ENCODE results near the gene HNRNPK. TPM values are rescaled to one million over a fixed set of nuclear protein-coding genes. Genes with fewer than 3 reads are reported as not detected.

The HNRNPK gene
- total RNA-seq, 1 donor from 2014 or later = 512 TPM

- no peak for DNase-seq (ENCODE audit: extremely low spot score, unreplicated experiment)
- H3K27ac Mint-ChIP-seq (ENCODE audit: unreplicated experiment) = peak overlapping the region; percentile 80
- H3K4me3 Mint-ChIP-seq (ENCODE audit: unreplicated experiment) = peak overlapping the region; percentile 57
- TF ChIP-seq CTCF (IDR thresholded peaks at IDR 0.05) = no peak
- peaks cover 20% of the 10 kb centered on the region for H3K4me1 Mint-ChIP-seq (ENCODE audit: unreplicated experiment)
- no peaks in the 10 kb centered on the region for H3K27me3 Mint-ChIP-seq (ENCODE audit: unreplicated experiment)
- H3K9me3 Mint-ChIP-seq (ENCODE audit: unreplicated experiment) = no peaks in the 10 kb centered on the region
- H3K36me3 Mint-ChIP-seq (ENCODE audit: unreplicated experiment) = peaks cover 10% of the 10 kb centered on the region
Measured at GRCh38 chr9:84002344-84002743, 22.3 kb upstream of the HNRNPK start.

GRCh38 chr9:84001621-84002020 is 21.6 kb upstream of the HNRNPK start:
- TF ChIP-seq CTCF (IDR thresholded peaks at IDR 0.05) = no peak
- Mint-ChIP-seq H3K4me3 (ENCODE audit: unreplicated experiment) (no peak overlapping the region), H3K27ac (ENCODE audit: unreplicated experiment) (peak overlapping the region; percentile 80), H3K4me1 (ENCODE audit: unreplicated experiment) (peaks cover 20% of the 10 kb centered on the region), H3K36me3 (ENCODE audit: unreplicated experiment) (peaks cover 10% of the 10 kb centered on the region), H3K27me3 (ENCODE audit: unreplicated experiment) (no peaks in the 10 kb centered on the region), H3K9me3 (ENCODE audit: unreplicated experiment) (no peaks in the 10 kb centered on the region)
- no peak for DNase-seq (ENCODE audit: extremely low spot score, unreplicated experiment)

- Mint-ChIP-seq H3K27ac (ENCODE audit: unreplicated experiment) (peak overlapping the region; percentile 78), H3K9me3 (ENCODE audit: unreplicated experiment) (no peaks in the 10 kb centered on the region), H3K27me3 (ENCODE audit: unreplicated experiment) (no peaks in the 10 kb centered on the region), H3K4me1 (ENCODE audit: unreplicated experiment) (peaks cover 20% of the 10 kb centered on the region), H3K36me3 (ENCODE audit: unreplicated experiment) (peaks cover 10% of the 10 kb centered on the region), H3K4me3 (ENCODE audit: unreplicated experiment) (no peak overlapping the region)
- DNase-seq (ENCODE audit: extremely low spot score, unreplicated experiment) = no peak
- no peak for TF ChIP-seq CTCF (IDR thresholded peaks at IDR 0.05)
Measured at GRCh38 chr9:84000186-84000585, 20.2 kb upstream of the HNRNPK start.

- H3K36me3 Mint-ChIP-seq (ENCODE audit: unreplicated experiment) = peaks cover 10% of the 10 kb centered on the region
- no peak overlapping the region for H3K4me3 Mint-ChIP-seq (ENCODE audit: unreplicated experiment)
- H3K9me3 Mint-ChIP-seq (ENCODE audit: unreplicated experiment) = no peaks in the 10 kb centered on the region
- H3K27me3 Mint-ChIP-seq (ENCODE audit: unreplicated experiment) = no peaks in the 10 kb centered on the region
- peaks cover 20% of the 10 kb centered on the region for H3K4me1 Mint-ChIP-seq (ENCODE audit: unreplicated experiment)
- peak overlapping the region; percentile 71 for H3K27ac Mint-ChIP-seq (ENCODE audit: unreplicated experiment)
- TF ChIP-seq CTCF (IDR thresholded peaks at IDR 0.05) = no peak
- no peak for DNase-seq (ENCODE audit: extremely low spot score, unreplicated experiment)
Measured at GRCh38 chr9:83999141-83999918, 19.3 kb upstream of the HNRNPK start.

- Mint-ChIP-seq H3K4me1 (ENCODE audit: unreplicated experiment) (peaks cover 6% of the 10 kb centered on the region), H3K9me3 (ENCODE audit: unreplicated experiment) (no peaks in the 10 kb centered on the region), H3K36me3 (ENCODE audit: unreplicated experiment) (peaks cover 3% of the 10 kb centered on the region), H3K27me3 (ENCODE audit: unreplicated experiment) (no peaks in the 10 kb centered on the region), H3K27ac (ENCODE audit: unreplicated experiment) (no peak overlapping the region), H3K4me3 (ENCODE audit: unreplicated experiment) (no peak overlapping the region)
- no peak for DNase-seq (ENCODE audit: extremely low spot score, unreplicated experiment)
- TF ChIP-seq CTCF (IDR thresholded peaks at IDR 0.05) = no peak
Measured at GRCh38 chr9:83996126-83996525, 16.1 kb upstream of the HNRNPK start.

Measured in osteocyte (in vitro differentiated cells).